H9 (cell line): ENCODE results near the gene PTPRN2. TPM values are rescaled to one million over a fixed set of nuclear protein-coding genes. Genes with fewer than 3 reads are reported as not detected.

Experiments used
- DNase-seq: peaks from one replicate; pipeline ENCODE4 v3.0.0-alpha.2; 2017
- H2AFZ ChIP-seq: one replicate; pipeline ENCODE4 v1.6.1; 2013; ENCODE audit warnings: mild to moderate bottlenecking, low read length, control low read depth, moderate library complexity
- H2AK5ac ChIP-seq: 2 replicates; pipeline ENCODE4 v1.6.1; 2013; ENCODE audit warnings: low read length, control low read depth, mixed read lengths; ENCODE audit not compliant: insufficient read length
- H2BK120ac ChIP-seq: one replicate; pipeline ENCODE4 v1.6.1; 2013; ENCODE audit warnings: low read depth, mild to moderate bottlenecking, low read length, control low read depth, inconsistent platforms; ENCODE audit not compliant: poor library complexity, severe bottlenecking
- H2BK12ac ChIP-seq: 2 replicates; pipeline ENCODE4 v1.6.1; 2013; ENCODE audit warnings: low read length, control low read depth, mixed read lengths, low read depth; ENCODE audit not compliant: insufficient read length
- H2BK15ac ChIP-seq: 2 replicates; pipeline ENCODE4 v1.6.1; 2013; ENCODE audit warnings: low read depth, low read length, control low read depth
- H2BK20ac ChIP-seq: one replicate; pipeline ENCODE4 v1.6.1; 2013; ENCODE audit warnings: low read depth, mild to moderate bottlenecking, low read length, control low read depth, inconsistent platforms; ENCODE audit not compliant: poor library complexity, severe bottlenecking
- H2BK5ac ChIP-seq: 2 replicates; pipeline ENCODE4 v1.6.1; 2013; ENCODE audit warnings: low read length, control low read depth, mixed read lengths; ENCODE audit not compliant: insufficient read length
- H3K14ac ChIP-seq: 2 replicates; pipeline ENCODE4 v1.6.1; 2013; ENCODE audit warnings: low read length, control low read depth; ENCODE audit not compliant: insufficient read depth
- H3K18ac ChIP-seq: 2 replicates; pipeline ENCODE4 v1.6.1; 2013; ENCODE audit warnings: low read depth, mild to moderate bottlenecking, mixed read lengths, low read length, control low read depth; ENCODE audit not compliant: insufficient read length
- H3K23ac ChIP-seq: 2 replicates; pipeline ENCODE4 v1.6.1; 2013; ENCODE audit warnings: low read length, control low read depth, mixed read lengths, low read depth; ENCODE audit not compliant: insufficient read length
- H3K23me2 ChIP-seq: 2 replicates; pipeline ENCODE4 v1.6.1; 2013; ENCODE audit warnings: low read depth, mild to moderate bottlenecking, mixed read lengths, low read length, control low read depth; ENCODE audit not compliant: insufficient read length, poor library complexity, severe bottlenecking
- H3K27ac ChIP-seq: 2 replicates; pipeline ENCODE4 v1.5.1; 2013; ENCODE audit warnings: low read length, control low read depth, mixed read lengths, low read depth; ENCODE audit not compliant: insufficient read length
- H3K27me3 ChIP-seq: 2 replicates; pipeline ENCODE4 v1.6.1; 2013; ENCODE audit warnings: low read length, control low read depth, inconsistent platforms; ENCODE audit not compliant: insufficient read depth
- H3K4ac ChIP-seq: 2 replicates; pipeline ENCODE4 v1.6.1; 2013; ENCODE audit warnings: low read depth, mild to moderate bottlenecking, control low read depth, inconsistent platforms, low read length, moderate library complexity
- H3K4me1 ChIP-seq: 2 replicates; pipeline ENCODE4 v1.6.1; 2013; ENCODE audit warnings: low read length, control low read depth, inconsistent platforms; ENCODE audit not compliant: insufficient read depth
- H3K4me2 ChIP-seq: 2 replicates; pipeline ENCODE4 v1.6.1; 2013; ENCODE audit warnings: low read length, control low read depth, mixed read lengths; ENCODE audit not compliant: insufficient read length, insufficient read depth
- H3K56ac ChIP-seq: 2 replicates; pipeline ENCODE4 v1.6.1; 2013; ENCODE audit warnings: low read depth, mild to moderate bottlenecking, mixed read lengths, low read length, control low read depth; ENCODE audit not compliant: insufficient read length
- H3K79me1 ChIP-seq: 2 replicates; pipeline ENCODE4 v1.6.1; 2013; ENCODE audit warnings: low read depth, mild to moderate bottlenecking, moderate library complexity, low read length, control low read depth, inconsistent platforms; ENCODE audit not compliant: insufficient read depth, poor library complexity, severe bottlenecking
- H3K79me2 ChIP-seq: 2 replicates; pipeline ENCODE4 v1.6.1; 2013; ENCODE audit warnings: low read length, control low read depth, inconsistent platforms; ENCODE audit not compliant: insufficient read depth
- H3K9ac ChIP-seq: 2 replicates; pipeline ENCODE4 v1.6.1; 2013; ENCODE audit warnings: low read length, control low read depth, mixed read lengths; ENCODE audit not compliant: insufficient read length; ENCODE audit errors: extremely low read depth
- H3K9me3 ChIP-seq: one replicate; pipeline ENCODE4 v1.6.1; 2013; ENCODE audit warnings: low read depth, low read length, inconsistent platforms; ENCODE audit not compliant: control insufficient read depth
- H3T11ph ChIP-seq: one replicate; pipeline ENCODE4 v1.6.1; 2013; ENCODE audit warnings: mild to moderate bottlenecking, low read length, control low read depth, inconsistent platforms
- H4K20me1 ChIP-seq: one replicate; pipeline ENCODE4 v1.6.1; 2013; ENCODE audit not compliant: control insufficient read depth, insufficient read length, insufficient read depth
- H4K5ac ChIP-seq: 2 replicates; pipeline ENCODE4 v1.6.1; 2013; ENCODE audit warnings: low read depth, mild to moderate bottlenecking, mixed read lengths, low read length, control low read depth; ENCODE audit not compliant: insufficient read length
- H4K8ac ChIP-seq: replicated peaks from 2 replicates; pipeline ENCODE4 v1.6.1; 2013; ENCODE audit warnings: low read length, control low read depth, mixed read lengths, low read depth; ENCODE audit not compliant: insufficient read length
- H4K91ac ChIP-seq: 2 replicates; pipeline ENCODE4 v1.6.1; 2013; ENCODE audit warnings: low read depth, mild to moderate bottlenecking, moderate library complexity, mixed read lengths, low read length, control low read depth; ENCODE audit not compliant: insufficient read length
- H3K27ac Mint-ChIP-seq, 3 experiments: 2 replicates in 2 of 3; 3 replicates in 1 of 3; pipeline ENCODE4 v1.8.0; 2020 to 2021; ENCODE audit warnings: mixed read lengths in 3 of 3, mild to moderate bottlenecking in 1 of 3, moderate library complexity in 1 of 3
- H3K27me3 Mint-ChIP-seq: 2 replicates; pipeline ENCODE4 v1.8.0; 2021; ENCODE audit warnings: low read depth, mild to moderate bottlenecking, moderate library complexity, mixed read lengths
- H3K36me3 Mint-ChIP-seq, 3 experiments: 2 replicates in 2 of 3; 3 replicates in 1 of 3; pipeline ENCODE4 v1.8.0; 2020 to 2021; ENCODE audit warnings: low read depth in 3 of 3, mixed read lengths in 3 of 3; ENCODE audit not compliant: insufficient read depth in 1 of 3
- H3K4me1 Mint-ChIP-seq, 2 experiments: 2 replicates each; pipeline ENCODE4 v1.8.0; 2020; ENCODE audit warnings: mixed read lengths in 2 of 2
- H3K4me3 Mint-ChIP-seq, 2 experiments: 2 replicates in 1 of 2; 3 replicates in 1 of 2; pipeline ENCODE4 v1.8.0; 2020 to 2021; ENCODE audit warnings: mild to moderate bottlenecking in 2 of 2, mixed read lengths in 2 of 2, moderate library complexity in 1 of 2
- H3K9me3 Mint-ChIP-seq, 2 experiments: 2 replicates in 1 of 2; 3 replicates in 1 of 2; pipeline ENCODE4 v1.8.0; 2020; ENCODE audit warnings: mild to moderate bottlenecking in 2 of 2, mixed read lengths in 2 of 2, moderate library complexity in 1 of 2
- WGBS: extraction: QIAGEN DNeasy Blood & Tissue Kit; methylation state at CpG from one replicate; pipeline ENCODE4 v1.1.7; 2013; ENCODE audit warnings: missing lambda C conversion rate, low lambda C conversion rate, mixed read lengths; ENCODE audit not compliant: insufficient read length; ENCODE audit errors: extremely low coverage; 5-methylcytosine and 5-hydroxymethylcytosine counted together
- total RNA-seq: library from RNA; stranded (reverse); gene quantifications from 2 replicates; pipeline ENCODE4 v1.2.1, GENCODE V29; 2021
- TF ChIP-seq, protein P1 (sequence below): fragments of 200-600 bp; sonication (generic); conservative IDR thresholded peaks from 3 replicates; pipeline ENCODE4 v1.8.0; 2021; ENCODE audit warnings: antibody characterized with exemption, mild to moderate bottlenecking

The PTPRN2 gene
- total RNA-seq, 1 experiment from 2014 or later = 5.2 TPM

DNA sequence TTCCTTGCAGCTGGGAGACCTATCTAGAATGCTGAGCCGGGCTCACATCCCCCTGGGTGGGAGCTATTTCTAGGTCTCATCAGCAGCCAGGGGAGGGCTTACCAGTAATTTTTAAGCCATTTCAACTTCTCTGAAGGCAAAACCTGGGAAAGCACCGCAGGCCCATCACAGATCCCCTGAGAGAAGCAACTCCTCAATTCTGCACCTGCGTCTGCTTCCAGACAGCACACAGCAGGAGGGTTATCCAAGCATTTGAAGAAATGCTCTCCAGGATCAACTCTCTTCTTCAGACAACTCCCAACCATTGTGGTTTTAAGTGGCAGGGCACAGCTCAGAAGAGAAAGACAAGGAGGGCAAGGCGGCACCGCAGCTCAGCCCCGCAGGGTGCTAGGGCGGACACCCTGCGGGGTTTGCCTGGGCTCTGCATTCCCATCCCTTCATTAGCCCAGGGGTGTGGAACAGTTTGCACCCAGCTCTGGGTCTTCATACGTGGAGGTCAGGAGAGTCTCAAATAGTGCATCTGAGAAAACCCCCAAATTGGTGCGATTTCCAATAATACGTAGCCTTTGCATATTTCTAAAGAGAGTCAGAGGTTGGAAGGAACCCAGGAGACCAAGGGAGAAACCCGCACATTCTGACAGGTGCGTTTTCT, 632.1 kb downstream of the PTPRN2 start:
- no peaks in the 10 kb centered on the region for H3K27me3 ChIP-seq
- no peaks in the 10 kb centered on the region for H4K20me1 ChIP-seq
- no peak overlapping the region for H2BK12ac ChIP-seq
- H3K4me2 ChIP-seq = no peak overlapping the region
- Mint-ChIP-seq H3K27ac (peak overlapping the region in 1 of 3 experiments; percentile 84; a peak in 1 of 7 replicates), H3K9me3 (peaks cover 10 to 22% of the 10 kb centered on the region in 2 experiments), H3K4me3 (no peak overlapping the region), H3K27me3 (peaks cover 11% of the 10 kb centered on the region), H3K36me3 (peaks cover 3 to 15% (median 5%) of the 10 kb centered on the region in 3 experiments; a peak in 5 of 7 replicates), H3K4me1 (peaks cover 28 to 31% of the 10 kb centered on the region in 2 experiments)
- no peaks in the 10 kb centered on the region for H3K79me2 ChIP-seq
- H3T11ph ChIP-seq = no peak overlapping the region
- H2AFZ ChIP-seq = no peak overlapping the region
- TF ChIP-seq, protein P1, sequence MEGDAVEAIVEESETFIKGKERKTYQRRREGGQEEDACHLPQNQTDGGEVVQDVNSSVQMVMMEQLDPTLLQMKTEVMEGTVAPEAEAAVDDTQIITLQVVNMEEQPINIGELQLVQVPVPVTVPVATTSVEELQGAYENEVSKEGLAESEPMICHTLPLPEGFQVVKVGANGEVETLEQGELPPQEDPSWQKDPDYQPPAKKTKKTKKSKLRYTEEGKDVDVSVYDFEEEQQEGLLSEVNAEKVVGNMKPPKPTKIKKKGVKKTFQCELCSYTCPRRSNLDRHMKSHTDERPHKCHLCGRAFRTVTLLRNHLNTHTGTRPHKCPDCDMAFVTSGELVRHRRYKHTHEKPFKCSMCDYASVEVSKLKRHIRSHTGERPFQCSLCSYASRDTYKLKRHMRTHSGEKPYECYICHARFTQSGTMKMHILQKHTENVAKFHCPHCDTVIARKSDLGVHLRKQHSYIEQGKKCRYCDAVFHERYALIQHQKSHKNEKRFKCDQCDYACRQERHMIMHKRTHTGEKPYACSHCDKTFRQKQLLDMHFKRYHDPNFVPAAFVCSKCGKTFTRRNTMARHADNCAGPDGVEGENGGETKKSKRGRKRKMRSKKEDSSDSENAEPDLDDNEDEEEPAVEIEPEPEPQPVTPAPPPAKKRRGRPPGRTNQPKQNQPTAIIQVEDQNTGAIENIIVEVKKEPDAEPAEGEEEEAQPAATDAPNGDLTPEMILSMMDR = no peak
- no peak overlapping the region for H4K91ac ChIP-seq
- DNase-seq = peak; percentile 27
- H3K4me1 ChIP-seq = peaks cover 4% of the 10 kb centered on the region; the same call in 1 of the 2 replicates
- H3K9me3 ChIP-seq = no peaks in the 10 kb centered on the region
- no peak overlapping the region for H2BK5ac ChIP-seq
- no peak overlapping the region for H4K5ac ChIP-seq
- no peak overlapping the region for H3K18ac ChIP-seq
- no peak overlapping the region for H3K14ac ChIP-seq
- H3K9ac ChIP-seq = no peak overlapping the region
- H3K23ac ChIP-seq = no peak overlapping the region
- H4K8ac ChIP-seq = no peak overlapping the region
- H3K4ac ChIP-seq = no peak overlapping the region
- H3K56ac ChIP-seq = no peak overlapping the region
- no peak overlapping the region for H2BK15ac ChIP-seq
- no peak overlapping the region for H2BK20ac ChIP-seq
- no peaks in the 10 kb centered on the region for H3K23me2 ChIP-seq
- no CpG with 5 or more reads among the region's 13 CpGs for WGBS
- H2AK5ac ChIP-seq = no peak overlapping the region
- H3K79me1 ChIP-seq = no peaks in the 10 kb centered on the region
- H3K27ac ChIP-seq = no peak overlapping the region
- H2BK120ac ChIP-seq = no peak overlapping the region
